ENCODE data around the gene CACNB2.

The CACNB2 gene

GRCh38 chr10:18282094-18282493 is 141.9 kb downstream of the CACNB2 start:
- no peak for DNase-seq

GRCh38 chr10:18290651-18291313 is 150.6 kb downstream of the CACNB2 start:
- DNase-seq, result no peak

GRCh38 chr10:18293536-18294510 is 153.6 kb downstream of the CACNB2 start:
- DNase-seq, result no peak

GRCh38 chr10:18294633-18295032 is 154.4 kb downstream of the CACNB2 start:
- no peak for DNase-seq

GRCh38 chr10:18297659-18298058 is 157.4 kb downstream of the CACNB2 start:
- DNase-seq, result no peak

- DNase-seq, result no peak
Measured at GRCh38 chr10:18298256-18298655, 158.0 kb downstream of the CACNB2 start.

- peak in 32 of 56 donors; percentile 3 to 76 (median 31) for DNase-seq
Measured at GRCh38 chr10:18303851-18304801, 163.9 kb downstream of the CACNB2 start.

- DNase-seq, result no peak
Measured at GRCh38 chr10:18306031-18306430, 165.8 kb downstream of the CACNB2 start.

GRCh38 chr10:18308600-18308999 is 168.4 kb downstream of the CACNB2 start:
- DNase-seq, result no peak

GRCh38 chr10:18310761-18311160 is 170.5 kb downstream of the CACNB2 start:
- no peak for DNase-seq

- no peak for DNase-seq
Measured at GRCh38 chr10:18312374-18313139, 172.3 kb downstream of the CACNB2 start.

- no peak for DNase-seq
Measured at GRCh38 chr10:18313140-18313530, 172.9 kb downstream of the CACNB2 start.

- DNase-seq, result no peak
Measured at GRCh38 chr10:18313626-18314025, 173.4 kb downstream of the CACNB2 start.

- no peak for DNase-seq
Measured at GRCh38 chr10:18319628-18320027, 179.4 kb downstream of the CACNB2 start.

- DNase-seq, result no peak
Measured at GRCh38 chr10:18321371-18321770, 181.1 kb downstream of the CACNB2 start.

- DNase-seq, result no peak
Measured at GRCh38 chr10:18323916-18324315, 183.7 kb downstream of the CACNB2 start.

- no peak for DNase-seq
Measured at GRCh38 chr10:18325410-18325809, 185.2 kb downstream of the CACNB2 start.

GRCh38 chr10:18325889-18326531 is 185.8 kb downstream of the CACNB2 start:
- no peak for DNase-seq

- DNase-seq, result no peak
Measured at GRCh38 chr10:18328941-18329340, 188.7 kb downstream of the CACNB2 start.

- no peak for DNase-seq
Measured at GRCh38 chr10:18332048-18332447, 191.8 kb downstream of the CACNB2 start.

Data from nucleus accumbens (tissue), 56 donors.